Vagina (tissue), 2 donors: ENCODE results near the gene CPN1. TPM values are rescaled to one million over a fixed set of nuclear protein-coding genes. Genes with fewer than 3 reads are reported as not detected.

Experiments used
- DNase-seq, 2 donors: peaks; one replicate each; pipeline ENCODE4 v3.0.0-alpha.2; 2017; ENCODE audit errors: extremely low spot score in 2 of 2
- H3K27ac ChIP-seq: fragments of 200-600 bp; sonication (generic); one replicate; pipeline ENCODE4 v1.5.1; 2019
- H3K27me3 ChIP-seq: fragments of 200-600 bp; sonication (generic); one replicate; pipeline ENCODE4 v1.5.1; 2019
- H3K36me3 ChIP-seq, 2 donors: fragments of 200-600 bp; sonication (generic); one replicate each; pipeline ENCODE4 v1.5.1; 2017 to 2019
- H3K4me1 ChIP-seq: fragments of 200-600 bp; sonication (generic); one replicate; pipeline ENCODE4 v1.5.1; 2019
- H3K4me3 ChIP-seq, 2 donors: fragments of 200-600 bp; sonication (generic); 1 replicate in 1 of 2; 2 replicates in 1 of 2; pipeline ENCODE4 v1.5.1; 2016 to 2019
- H3K9me3 ChIP-seq: fragments of 200-600 bp; sonication (generic); one replicate; pipeline ENCODE4 v1.5.1; 2019
- CTCF ChIP-seq, 3 experiments: fragments of 450-650 bp in 2 of 3; fragments of 200-600 bp in 1 of 3; sonication (generic) in 1 of 3; IDR thresholded peaks; one replicate each; pipeline ENCODE4 v1.5.1; 2017 to 2019; ENCODE audit warnings: antibody characterized with exemption in 3 of 3, mild to moderate bottlenecking in 2 of 3, moderate library complexity in 2 of 3
- POLR2A ChIP-seq, 2 donors: fragments of 450-650 bp; IDR thresholded peaks; one replicate each; pipeline ENCODE4 v1.6.1; 2017; ENCODE audit warnings: antibody characterized with exemption in 2 of 2, mild to moderate bottlenecking in 2 of 2, moderate library complexity in 2 of 2
- POLR2AphosphoS5 ChIP-seq, 2 donors: sonication (generic); formaldehyde crosslinking; IDR thresholded peaks; one replicate each; pipeline ENCODE4 v1.9.0; 2017; ENCODE audit warnings: antibody characterized with exemption in 2 of 2, mild to moderate bottlenecking in 2 of 2, low read depth in 1 of 2; ENCODE audit not compliant: insufficient read depth in 1 of 2
- intact Hi-C: fragments of 100-400 bp; cut with DNase I; formaldehyde crosslinking; loops from one replicate; pipeline ENCODE4 v1.15.1; 2023
- total RNA-seq: library from RNA; depleted of rRNA; stranded (reverse); fragments of >200 nt; gene quantifications from one replicate; pipeline ENCODE4 v1.2.3, GENCODE V29; 2016

CPN1 gene
- total RNA-seq, 1 donor from 2014 or later: not detected

- no peaks in the 10 kb centered on the region for H3K9me3 ChIP-seq
- TF ChIP-seq CTCF (IDR thresholded peaks at IDR 0.05): no peak
- TF ChIP-seq POLR2AphosphoS5 (IDR thresholded peaks at IDR 0.05; ENCODE audit: insufficient read depth in 1 of 2, low read depth in 1 of 2): no peak
- no peak for TF ChIP-seq POLR2A (IDR thresholded peaks at IDR 0.05)
- H3K4me1 ChIP-seq: no peaks in the 10 kb centered on the region
- no peaks in the 10 kb centered on the region for H3K36me3 ChIP-seq
- no peaks in the 10 kb centered on the region for H3K27me3 ChIP-seq
- intact Hi-C loops: no loop called here
- H3K27ac ChIP-seq: no peak overlapping the region
- DNase-seq: no peak
- no peak overlapping the region for H3K4me3 ChIP-seq
These were observed 10.1 kb downstream of the CPN1 start for GRCh38 chr10:100071529-100071928.

- Histone ChIP-seq H3K27me3 (no peaks in the 10 kb centered on the region), H3K36me3 (no peaks in the 10 kb centered on the region), H3K27ac (no peak overlapping the region), H3K9me3 (no peaks in the 10 kb centered on the region), H3K4me3 (no peak overlapping the region), H3K4me1 (no peaks in the 10 kb centered on the region)
- no peak for TF ChIP-seq POLR2AphosphoS5 (IDR thresholded peaks at IDR 0.05; ENCODE audit: insufficient read depth in 1 of 2, low read depth in 1 of 2)
- TF ChIP-seq POLR2A (IDR thresholded peaks at IDR 0.05): no peak
- TF ChIP-seq CTCF (IDR thresholded peaks at IDR 0.05): no peak
- no peak for DNase-seq
- intact Hi-C loops: no loop called here
These were observed 14.2 kb downstream of the CPN1 start for GRCh38 chr10:100067466-100067865.

GRCh38 chr10:100065084-100065660 is 16.5 kb downstream of the CPN1 start:
- H3K9me3 ChIP-seq: no peaks in the 10 kb centered on the region
- TF ChIP-seq CTCF (IDR thresholded peaks at IDR 0.05) (no peak), POLR2A (IDR thresholded peaks at IDR 0.05) (no peak), POLR2AphosphoS5 (IDR thresholded peaks at IDR 0.05; ENCODE audit: insufficient read depth in 1 of 2, low read depth in 1 of 2) (no peak)
- intact Hi-C loops: no loop called here
- no peak overlapping the region for H3K27ac ChIP-seq
- no peaks in the 10 kb centered on the region for H3K36me3 ChIP-seq
- H3K4me3 ChIP-seq: no peak overlapping the region
- no peaks in the 10 kb centered on the region for H3K27me3 ChIP-seq
- no peaks in the 10 kb centered on the region for H3K4me1 ChIP-seq
- no peak for DNase-seq

- Histone ChIP-seq H3K9me3 (no peaks in the 10 kb centered on the region), H3K4me3 (no peak overlapping the region)
- TF ChIP-seq CTCF (IDR thresholded peaks at IDR 0.05): no peak
- TF ChIP-seq POLR2A (IDR thresholded peaks at IDR 0.05): no peak
- no peak for TF ChIP-seq POLR2AphosphoS5 (IDR thresholded peaks at IDR 0.05; ENCODE audit: insufficient read depth in 1 of 2, low read depth in 1 of 2)
These were observed 20.3 kb downstream of the CPN1 start for GRCh38 chr10:100061401-100061800.

GRCh38 chr10:100057948-100058347 is 23.7 kb downstream of the CPN1 start:
- H3K36me3 ChIP-seq: no peaks in the 10 kb centered on the region
- intact Hi-C loops: no loop called here
- H3K27ac ChIP-seq: no peak overlapping the region
- no peaks in the 10 kb centered on the region for H3K27me3 ChIP-seq
- peaks cover 6% of the 10 kb centered on the region for H3K9me3 ChIP-seq
- H3K4me3 ChIP-seq: no peak overlapping the region
- no peak for DNase-seq
- H3K4me1 ChIP-seq: no peaks in the 10 kb centered on the region
- no peak for TF ChIP-seq CTCF (IDR thresholded peaks at IDR 0.05)
- no peak for TF ChIP-seq POLR2AphosphoS5 (IDR thresholded peaks at IDR 0.05; ENCODE audit: insufficient read depth in 1 of 2, low read depth in 1 of 2)
- TF ChIP-seq POLR2A (IDR thresholded peaks at IDR 0.05): no peak

More at GRCh38 chr10:100061401-100061800, 20.3 kb downstream of the CPN1 start:
- no peak overlapping the region for H3K27ac ChIP-seq
- no peak for DNase-seq
- no peaks in the 10 kb centered on the region for H3K4me1 ChIP-seq
- no peaks in the 10 kb centered on the region for H3K27me3 ChIP-seq
- H3K36me3 ChIP-seq: no peaks in the 10 kb centered on the region
- intact Hi-C loops: no loop called here
